Upper lobe of left lung (tissue), 6 donors: ENCODE data around the gene ZNF83. TPM values are rescaled to one million over a fixed set of nuclear protein-coding genes. Genes with fewer than 3 reads are reported as not detected.

Experiments used
- ATAC-seq, 2 donors: fragments of 200-7000 bp; cut with Tn5 transposase; one replicate each; pipeline ENCODE4 v1.9.1; 2022; ENCODE audit warnings: mild to moderate bottlenecking in 2 of 2, moderate library complexity in 2 of 2; ENCODE audit not compliant: low FRiP score in 2 of 2
- DNase-seq, 2 donors: peaks; one replicate each; pipeline ENCODE4 v3.0.0-alpha.2; 2019 to 2020
- H3K27ac ChIP-seq, 4 donors: fragments of 200-600 bp; sonication (generic); one replicate each; pipeline ENCODE4 v1.5.1; 2016 to 2019
- H3K27me3 ChIP-seq, 4 donors: fragments of 200-600 bp; sonication (generic); one replicate each; pipeline ENCODE4 v1.5.1; 2017 to 2019
- H3K36me3 ChIP-seq, 4 donors: fragments of 200-600 bp; sonication (generic); one replicate each; pipeline ENCODE4 v1.5.1; 2016 to 2019
- H3K4me1 ChIP-seq, 4 donors: fragments of 200-600 bp; sonication (generic); one replicate each; pipeline ENCODE4 v1.5.1; 2018 to 2019
- H3K4me3 ChIP-seq, 4 donors: fragments of 200-600 bp; sonication (generic); one replicate each; pipeline ENCODE4 v1.5.1; 2017 to 2019; ENCODE audit warnings: mild to moderate bottlenecking in 2 of 4, moderate library complexity in 1 of 4
- H3K9me3 ChIP-seq, 4 donors: fragments of 200-600 bp; sonication (generic); one replicate each; pipeline ENCODE4 v1.5.1; 2018 to 2019
- CTCF ChIP-seq, 6 experiments: fragments of 450-650 bp in 4 of 6; fragments of 200-600 bp in 2 of 6; sonication (generic) in 2 of 6; IDR thresholded peaks; one replicate each; pipeline ENCODE4 v1.5.1; 2016 to 2019; ENCODE audit warnings: antibody characterized with exemption in 6 of 6
- EP300 ChIP-seq, 4 donors: sonication (generic); formaldehyde crosslinking; IDR thresholded peaks; one replicate each; pipeline ENCODE4 v1.5.1; 2017; ENCODE audit warnings: antibody characterized with exemption in 4 of 4, control low read depth in 2 of 4
- POLR2A ChIP-seq, 4 donors: fragments of 450-650 bp; IDR thresholded peaks; one replicate each; pipeline ENCODE4 v1.5.1; 2016 to 2017; ENCODE audit warnings: antibody characterized with exemption in 4 of 4, mild to moderate bottlenecking in 2 of 4
- POLR2AphosphoS5 ChIP-seq, 2 donors: sonication (generic); formaldehyde crosslinking; IDR thresholded peaks; one replicate each; pipeline ENCODE4 v1.5.1; 2017; ENCODE audit warnings: antibody characterized with exemption in 2 of 2
- WGBS, 2 donors: methylation state at CpG; one replicate each; pipeline ENCODE4 v1.1.5; 2017 to 2018; 5-methylcytosine and 5-hydroxymethylcytosine counted together
- total RNA-seq, 6 donors: library from RNA; depleted of rRNA in 4 of 6; stranded (reverse); fragments of >200 nt in 4 of 6; gene quantifications; one replicate each; pipeline versions ENCODE4 v1.1.0 to v1.2.1, GENCODE V29; 2016 to 2021
- donor health status: DM: no; HTN: no; CAD: no; lungs with moderate emphysema.
- donor health status: DM: no; HTN: yes; CAD: no; lungs with severe emphysema.

The ZNF83 gene
- total RNA-seq, 6 donors from 2014 or later: 27.3 to 161 (median 45.5) TPM

DNA sequence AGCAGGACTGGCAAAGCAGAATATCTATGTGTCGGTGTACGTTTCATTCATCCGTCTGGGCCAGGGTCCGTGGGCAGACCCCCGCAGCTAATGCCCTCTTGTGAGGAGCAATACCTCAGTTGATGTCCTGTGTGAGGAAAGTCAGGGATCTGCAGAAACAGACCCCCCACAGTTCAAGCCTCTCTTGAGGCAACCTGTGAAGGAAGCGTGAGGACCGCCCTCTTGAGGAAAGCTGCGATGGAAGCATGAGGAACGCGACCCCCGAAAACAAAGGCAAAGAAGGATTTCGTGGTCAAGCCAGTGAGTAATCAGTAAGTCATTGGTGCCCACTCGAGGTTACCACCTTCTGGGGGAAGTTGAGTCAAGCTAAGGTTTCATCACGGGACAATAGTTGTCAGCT is 20.9 kb upstream of the ZNF83 start:
- TF ChIP-seq POLR2A (IDR thresholded peaks at IDR 0.05) (no peak), EP300 (IDR thresholded peaks at IDR 0.05) (no peak), POLR2AphosphoS5 (IDR thresholded peaks at IDR 0.05) (no peak), CTCF (IDR thresholded peaks at IDR 0.05) (no peak)
- WGBS, 2 donors: 76 to 79% methylated on average over 14 of the region's 14 CpGs
- H3K9me3 ChIP-seq: no peaks in the 10 kb centered on the region
- no peak overlapping the region for H3K27ac ChIP-seq
- H3K36me3 ChIP-seq: peaks cover 4 to 59% (median 26%) of the 10 kb centered on the region in 4 donors
- no peak for ATAC-seq
- no peak overlapping the region for H3K4me3 ChIP-seq
- H3K4me1 ChIP-seq: no peaks in the 10 kb centered on the region
- H3K27me3 ChIP-seq: no peaks in the 10 kb centered on the region
- DNase-seq: no peak

DNA sequence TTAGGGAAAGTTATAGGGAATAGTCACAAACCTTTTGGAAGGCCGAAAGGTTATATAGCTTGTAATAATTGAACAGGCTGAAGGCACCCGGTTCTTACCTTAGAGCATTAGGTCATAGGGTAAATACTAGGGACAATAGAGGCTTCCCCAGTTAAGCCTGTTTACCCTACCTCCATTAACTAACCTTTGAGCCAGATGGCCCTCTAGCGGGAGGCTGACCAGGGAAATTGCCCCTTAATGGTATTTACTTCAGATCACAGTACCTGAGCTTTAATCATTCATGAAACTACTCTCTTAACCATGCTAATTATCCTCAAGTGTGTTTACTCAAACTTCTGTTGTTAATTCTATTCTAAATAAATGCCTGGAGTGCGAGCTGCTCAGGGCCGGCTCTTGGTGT is 20.4 kb upstream of the ZNF83 start:
- DNase-seq (no peak), ATAC-seq (no peak)
- H3K9me3 ChIP-seq: no peaks in the 10 kb centered on the region
- H3K4me1 ChIP-seq: no peaks in the 10 kb centered on the region
- H3K4me3 ChIP-seq: no peak overlapping the region
- TF ChIP-seq CTCF (IDR thresholded peaks at IDR 0.05) (no peak), POLR2A (IDR thresholded peaks at IDR 0.05) (no peak), POLR2AphosphoS5 (IDR thresholded peaks at IDR 0.05) (no peak), EP300 (IDR thresholded peaks at IDR 0.05) (no peak)
- 78 to 82% methylated on average over 5 of the region's 5 CpGs for WGBS, 2 donors
- no peaks in the 10 kb centered on the region for H3K27me3 ChIP-seq
- peaks cover 4 to 63% (median 30%) of the 10 kb centered on the region in 4 donors for H3K36me3 ChIP-seq
- no peak overlapping the region for H3K27ac ChIP-seq

DNA sequence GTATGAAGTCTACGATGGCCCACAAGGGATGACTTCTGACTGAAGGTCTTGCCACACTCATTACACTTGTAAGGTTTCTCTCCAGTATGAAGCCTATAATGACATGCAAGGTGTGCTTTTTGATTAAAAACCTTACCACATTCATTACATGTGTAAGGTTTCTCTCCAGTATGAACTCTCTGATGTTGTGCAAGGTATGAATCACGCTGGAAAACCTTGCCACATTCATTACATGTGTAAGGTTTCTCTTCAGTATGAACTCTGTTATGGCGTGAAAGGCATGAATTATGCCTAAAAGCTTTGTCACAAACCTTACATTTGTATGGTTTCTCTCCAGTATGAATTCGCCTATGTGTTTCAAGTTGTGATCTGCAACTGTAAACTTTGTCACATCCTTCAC is 15.0 kb upstream of the ZNF83 start:
- no peaks in the 10 kb centered on the region for H3K4me1 ChIP-seq
- no peaks in the 10 kb centered on the region for H3K27me3 ChIP-seq
- TF ChIP-seq CTCF (IDR thresholded peaks at IDR 0.05) (no peak), POLR2AphosphoS5 (IDR thresholded peaks at IDR 0.05) (no peak), POLR2A (IDR thresholded peaks at IDR 0.05) (no peak), EP300 (IDR thresholded peaks at IDR 0.05) (no peak)
- ATAC-seq (no peak), DNase-seq (no peak)
- WGBS, 2 donors: 95 to 98% methylated on average over 4 of the region's 4 CpGs
- no peak overlapping the region for H3K4me3 ChIP-seq
- H3K9me3 ChIP-seq: peaks cover 0 to 3% (median 0%) of the 10 kb centered on the region in 4 donors
- H3K36me3 ChIP-seq: peaks cover 4 to 58% (median 27%) of the 10 kb centered on the region in 4 donors
- H3K27ac ChIP-seq: no peak overlapping the region

GRCh38 chr19:52651956-52652355 is 13.8 kb upstream of the ZNF83 start:
- Histone ChIP-seq H3K4me3 (no peak overlapping the region), H3K4me1 (no peaks in the 10 kb centered on the region), H3K9me3 (peaks cover 0 to 9% (median 3%) of the 10 kb centered on the region in 4 donors), H3K36me3 (peaks cover 4 to 58% (median 27%) of the 10 kb centered on the region in 4 donors), H3K27ac (no peak overlapping the region), H3K27me3 (no peaks in the 10 kb centered on the region)
- 89 to 98% methylated on average over 5 of the region's 5 CpGs for WGBS, 2 donors
- ATAC-seq: no peak
- TF ChIP-seq CTCF (IDR thresholded peaks at IDR 0.05) (no peak), EP300 (IDR thresholded peaks at IDR 0.05) (no peak), POLR2AphosphoS5 (IDR thresholded peaks at IDR 0.05) (no peak), POLR2A (IDR thresholded peaks at IDR 0.05) (no peak)
- DNase-seq: no peak

DNA sequence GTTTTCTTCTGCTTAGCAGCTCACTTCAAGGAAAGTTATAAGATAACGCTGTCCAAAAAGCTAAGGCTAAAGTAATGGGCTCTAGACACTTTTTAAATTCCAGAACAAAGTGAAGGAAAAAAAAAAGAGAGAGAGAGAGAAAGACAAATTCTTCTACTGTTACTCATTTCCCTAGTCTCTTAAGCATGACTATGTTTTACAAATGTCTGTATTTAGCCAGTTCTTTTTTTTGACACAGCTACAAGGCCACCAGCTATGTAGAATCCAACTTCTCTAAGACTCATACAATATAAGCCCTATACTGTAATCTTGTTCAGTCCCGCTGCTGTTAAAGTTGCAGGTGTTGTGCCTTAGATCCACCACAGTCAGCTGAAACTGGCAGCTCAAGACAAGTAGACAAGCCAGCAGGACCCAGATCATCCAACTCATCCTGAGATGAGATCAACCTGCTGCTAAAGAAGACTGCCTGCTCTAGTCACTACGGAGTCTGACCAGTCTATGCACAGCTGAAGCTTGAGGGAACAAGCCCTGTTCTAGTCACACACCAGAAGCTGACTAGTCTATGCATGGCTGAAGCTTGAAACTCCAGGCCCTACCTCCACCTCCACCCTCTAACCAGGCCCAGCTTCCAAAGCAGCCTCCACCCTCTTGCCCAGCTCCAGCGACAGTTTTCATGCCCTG is 10.3 kb upstream of the ZNF83 start:
- no peak for TF ChIP-seq POLR2A (IDR thresholded peaks at IDR 0.05)
- no peak for TF ChIP-seq EP300 (IDR thresholded peaks at IDR 0.05)
- 83 to 97% methylated on average over 4 of the region's 4 CpGs for WGBS, 2 donors
- no peaks in the 10 kb centered on the region for H3K4me1 ChIP-seq
- H3K27ac ChIP-seq: no peak overlapping the region
- H3K36me3 ChIP-seq: peaks cover 0 to 24% (median 12%) of the 10 kb centered on the region in 4 donors
- H3K27me3 ChIP-seq: no peaks in the 10 kb centered on the region
- no peak overlapping the region for H3K4me3 ChIP-seq
- ATAC-seq (peak in 1 of 2 donors; percentile 56), DNase-seq (no peak)
- H3K9me3 ChIP-seq: peaks cover 0 to 22% (median 12%) of the 10 kb centered on the region in 4 donors
